ENCODE data around the gene MMUT.
"Not testable (repeated sequence)": the region's sequence is repeated elsewhere in the genome, so short reads cannot be mapped to it uniquely, and the experiment has no call there.

MMUT gene

GRCh38 chr6:49416195-49416594 is 46.9 kb downstream of the MMUT start:
- no peak for FAIRE-seq

- FAIRE-seq = no peak
Measured at GRCh38 chr6:49415358-49415757, 47.7 kb downstream of the MMUT start.

- FAIRE-seq = no peak
Measured at GRCh38 chr6:49410564-49410963, 52.5 kb downstream of the MMUT start.

GRCh38 chr6:49409951-49410542 is 53.0 kb downstream of the MMUT start:
- peak; percentile 97 for FAIRE-seq

GRCh38 chr6:49406250-49406970 is 56.6 kb downstream of the MMUT start:
- no peak for FAIRE-seq

GRCh38 chr6:49401063-49401462 is 62.0 kb downstream of the MMUT start:
- no peak for FAIRE-seq

GRCh38 chr6:49386667-49387508 is 76.2 kb downstream of the MMUT start:
- FAIRE-seq = not testable (repeated sequence)

GRCh38 chr6:49384904-49385303 is 78.1 kb downstream of the MMUT start:
- FAIRE-seq = no peak
